HG02642 (cell line): ENCODE data around the gene BHLHE23.

Experiments used
- ATAC-seq: cut with Tn5 transposase; IDR thresholded peaks from one replicate; pipeline ENCODE4 v1.9.1; 2021; ENCODE audit warnings: mild to moderate bottlenecking; ENCODE audit not compliant: unreplicated experiment, poor library complexity

The BHLHE23 gene

DNA sequence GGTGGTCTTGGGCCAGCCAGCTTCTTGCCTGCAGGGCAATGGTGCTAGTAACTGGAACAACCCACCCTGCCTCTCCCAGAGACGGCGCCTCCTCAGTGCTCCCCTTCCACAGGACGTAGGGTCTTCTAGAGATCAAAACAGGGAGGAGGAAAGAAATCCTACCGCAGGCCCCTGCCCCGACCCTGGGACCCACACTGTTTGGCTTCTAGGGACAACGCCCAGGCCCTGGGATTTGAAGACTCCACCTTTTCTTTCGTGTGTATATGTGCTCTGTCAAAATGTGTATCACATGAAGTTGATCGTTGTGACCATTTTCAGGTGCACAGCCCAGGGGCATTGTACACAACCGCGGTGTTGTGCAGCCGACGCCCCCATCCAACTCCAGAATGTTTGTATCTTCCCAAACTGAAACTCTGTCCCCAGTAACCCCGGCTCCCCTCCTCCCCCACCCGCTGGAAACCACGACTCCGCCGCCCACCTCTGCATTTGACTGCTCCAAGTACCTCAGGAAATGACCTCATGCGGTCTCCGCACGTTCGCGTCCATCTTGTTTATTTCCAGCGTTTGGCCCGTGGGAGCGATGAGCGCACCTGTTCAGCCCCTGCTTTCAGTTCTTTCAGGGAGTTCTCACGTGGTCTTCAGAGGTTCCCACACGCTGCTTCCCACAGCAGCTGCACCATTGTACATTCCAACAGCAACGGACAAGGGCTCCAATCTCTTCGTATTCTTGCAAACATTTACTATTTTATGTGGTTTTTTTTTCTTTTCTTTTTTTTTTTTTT, 3.4 kb upstream of the BHLHE23 start:
- ATAC-seq, result peak; percentile 61

DNA sequence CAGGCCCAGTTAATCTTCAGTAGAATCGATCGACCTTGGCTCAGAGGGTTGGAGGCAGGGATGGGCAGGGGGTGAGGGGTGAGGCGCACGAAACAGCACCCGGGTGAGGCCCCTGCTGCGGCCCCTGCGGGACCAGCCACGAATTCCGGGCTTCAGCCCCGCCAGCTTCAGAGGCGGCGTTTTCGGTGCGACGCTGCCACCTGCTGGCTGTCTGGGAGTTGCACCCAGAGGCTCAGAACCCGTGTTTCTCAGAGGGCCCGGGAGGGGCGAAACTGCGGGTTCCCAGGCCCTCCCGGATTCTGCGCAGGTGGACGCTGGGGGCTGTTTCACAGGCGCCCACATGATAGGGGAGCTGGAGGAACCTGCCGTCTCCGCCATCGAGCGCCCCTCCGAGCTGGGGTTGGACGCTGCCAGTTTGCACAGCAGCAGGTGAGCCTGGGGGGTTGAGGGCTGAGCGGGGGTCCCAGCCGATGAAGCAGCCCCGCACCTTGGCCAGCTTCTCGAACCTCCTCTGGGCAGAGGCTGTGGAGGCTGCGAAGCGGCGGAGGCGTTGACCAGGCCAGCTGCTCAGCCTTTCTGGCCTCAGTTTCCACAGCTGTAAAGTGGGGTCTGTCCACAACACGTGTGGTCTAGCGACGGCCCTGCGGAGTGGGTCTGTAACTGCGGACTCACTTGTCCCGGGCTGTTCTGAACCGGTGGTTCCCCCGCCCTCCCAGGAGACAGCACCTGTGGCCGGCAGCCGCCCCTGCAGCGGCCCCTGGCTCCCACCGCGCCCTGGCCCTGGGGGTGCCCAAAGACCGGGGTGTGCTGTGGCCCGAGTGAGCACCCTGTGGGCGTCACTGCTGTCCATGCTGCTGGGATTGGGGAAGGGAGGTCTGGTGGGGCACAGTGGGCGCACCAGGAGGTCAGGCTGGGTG, 2.5 kb upstream of the BHLHE23 start:
- peak; percentile 54 for ATAC-seq

DNA sequence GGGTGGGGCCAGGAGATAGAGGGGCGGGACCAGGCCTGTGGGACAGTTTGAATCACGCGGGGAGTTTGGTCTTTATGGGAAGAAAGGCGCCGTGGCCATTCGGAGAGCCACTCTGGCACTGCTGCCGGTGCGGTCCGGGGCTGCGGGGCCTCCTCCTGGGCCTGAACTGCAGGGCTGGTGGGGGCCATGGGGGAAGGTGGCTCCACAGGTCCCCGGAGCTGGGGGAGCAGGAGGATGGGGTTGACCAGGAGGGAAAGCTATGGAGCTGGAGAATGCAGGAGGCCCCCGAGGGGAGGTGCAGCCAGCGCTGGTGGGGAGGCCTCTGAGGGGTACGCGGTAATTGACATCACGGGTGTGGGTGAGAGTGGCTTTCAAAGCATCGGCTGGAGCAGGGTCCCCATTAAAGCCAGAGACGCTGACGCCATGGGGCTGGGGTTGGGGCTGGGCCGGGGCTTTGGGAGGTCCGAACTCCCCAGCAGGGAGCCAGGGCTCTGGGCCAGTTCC, 1.8 kb upstream of the BHLHE23 start:
- no peak for ATAC-seq

DNA sequence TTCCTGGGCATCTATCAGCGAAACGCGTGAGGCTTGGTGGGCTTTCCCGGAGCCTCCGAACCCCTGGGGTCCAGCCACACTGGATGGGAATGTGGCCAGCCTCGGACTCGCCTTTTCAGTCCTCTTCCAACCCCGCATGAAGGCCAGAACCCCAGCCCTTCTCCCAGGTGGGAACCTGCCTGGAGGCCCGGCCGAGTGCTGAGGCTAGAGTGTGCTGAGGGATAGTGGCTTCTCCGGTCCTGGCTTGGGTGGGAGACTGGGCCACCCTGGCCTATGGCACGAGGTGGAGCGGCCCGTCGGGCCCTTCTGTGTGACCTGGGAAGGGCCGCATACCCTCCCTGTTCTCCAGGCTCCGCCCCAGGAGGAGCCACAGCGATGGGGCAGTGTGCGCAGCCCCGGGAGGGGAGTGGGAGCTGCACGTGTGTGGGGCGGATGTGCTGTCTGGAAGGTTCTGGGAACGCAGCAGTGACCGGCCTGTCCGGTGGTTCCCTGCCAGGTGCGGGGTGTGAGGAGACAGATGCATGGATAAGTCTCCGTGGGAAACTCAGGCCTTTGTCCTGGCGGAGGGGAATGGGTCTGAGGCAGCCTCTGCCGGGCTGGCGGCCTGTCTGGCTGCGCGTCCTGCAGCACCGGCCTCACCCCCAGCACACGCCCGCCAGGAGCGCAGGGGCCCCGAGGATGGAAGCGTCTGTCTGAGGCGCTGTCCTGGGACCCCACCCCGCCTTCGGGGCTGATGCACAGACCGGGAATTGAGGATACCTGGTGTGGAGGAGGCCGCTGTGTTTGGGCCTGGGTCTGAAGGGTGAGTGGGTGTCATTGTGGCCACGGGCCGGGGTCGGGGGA, 1.1 kb upstream of the BHLHE23 start:
- ATAC-seq, result no peak

GRCh38 chr20:63007360-63007645, 539 bp upstream of the BHLHE23 start:
- ATAC-seq, result no peak

GRCh38 chr20:63005862-63006539, 763 bp downstream of the BHLHE23 start:
- ATAC-seq, result no peak

DNA sequence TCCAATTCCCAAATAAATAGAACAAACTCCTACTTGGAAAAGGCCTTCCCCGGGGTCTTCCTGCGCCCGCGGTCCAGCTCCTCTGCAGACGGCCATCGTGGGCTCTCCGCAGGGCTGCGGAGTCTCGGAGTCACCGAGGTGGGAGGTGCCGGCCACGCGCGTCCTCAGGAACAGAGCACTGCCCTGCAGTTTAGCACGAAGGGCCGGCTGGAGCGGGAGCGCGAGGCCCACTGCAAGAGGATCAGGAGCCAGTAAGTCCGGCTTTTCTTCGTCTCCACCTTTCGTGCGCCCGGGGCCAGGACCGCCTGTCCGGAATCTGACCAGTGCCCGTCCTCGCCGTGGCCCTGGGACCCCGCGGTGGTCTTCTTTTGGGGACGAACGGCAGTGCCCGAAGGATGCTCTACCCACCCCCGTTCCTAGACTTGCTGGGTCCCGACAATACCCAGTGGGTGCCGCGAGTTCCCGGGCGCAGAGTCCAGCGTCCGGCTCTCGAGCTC, 1.4 kb downstream of the BHLHE23 start:
- no peak for ATAC-seq

DNA sequence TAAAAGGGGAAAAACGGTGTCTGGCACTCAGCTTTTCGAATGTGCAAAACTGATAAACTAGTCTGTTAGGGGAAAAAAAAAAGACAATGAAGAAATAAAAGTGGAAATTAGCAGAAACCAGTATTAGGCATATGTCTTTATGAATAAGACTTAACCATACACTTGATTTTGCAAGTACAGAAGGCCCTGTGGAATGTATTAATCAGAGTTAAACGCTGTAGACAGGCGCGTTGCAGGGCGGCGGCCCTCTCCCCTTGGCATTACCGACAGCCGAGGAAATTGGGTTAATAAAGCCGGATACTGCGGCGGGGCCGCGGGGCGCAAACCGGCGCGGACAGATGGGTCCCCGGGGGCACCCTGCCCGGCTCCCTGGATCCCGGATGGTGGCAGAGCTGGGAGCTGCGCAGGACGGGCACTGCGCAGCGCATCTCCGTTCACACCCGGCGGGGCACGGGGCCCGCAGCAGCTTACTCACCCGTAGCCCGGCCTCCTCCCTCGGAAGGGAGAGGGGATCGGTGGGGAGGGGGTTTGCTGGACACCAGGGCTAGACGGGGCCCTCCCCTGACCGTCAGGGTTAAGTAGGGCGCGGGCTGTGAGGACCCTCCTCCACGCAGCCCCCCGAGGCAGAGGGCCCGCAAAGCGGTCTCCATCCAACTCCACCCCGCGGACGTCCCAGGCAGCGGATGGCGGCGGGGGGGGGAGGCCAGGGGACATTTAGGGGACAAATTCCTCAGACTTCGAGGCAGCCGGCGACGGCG, 2.0 kb downstream of the BHLHE23 start:
- no peak for ATAC-seq

- ATAC-seq, result no peak
Measured at GRCh38 chr20:63003546-63003945, 3.2 kb downstream of the BHLHE23 start.

- ATAC-seq, result no peak
Measured at GRCh38 chr20:63002511-63002910, 4.3 kb downstream of the BHLHE23 start.

DNA sequence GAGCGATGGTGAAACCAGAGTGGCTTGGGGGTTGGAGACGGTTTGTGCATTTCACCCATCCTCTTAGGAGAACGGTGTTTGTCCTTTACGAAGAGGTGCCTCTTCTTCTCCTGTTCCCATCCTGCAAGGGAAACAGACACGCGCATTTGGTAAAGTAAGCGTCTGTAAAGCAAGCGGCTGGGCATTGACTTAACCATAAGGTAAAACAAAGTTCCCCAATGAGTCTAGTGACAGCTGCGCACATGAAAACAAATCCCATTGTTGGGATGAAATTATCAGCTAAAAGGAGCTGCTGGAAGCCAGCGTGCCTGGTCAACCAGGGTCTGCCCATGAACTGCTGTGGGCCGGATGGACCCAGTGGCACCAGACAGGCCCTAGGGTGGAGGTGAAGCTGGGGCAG, 5.8 kb downstream of the BHLHE23 start:
- ATAC-seq, result no peak

GRCh38 chr20:63000036-63000435, 6.7 kb downstream of the BHLHE23 start:
- ATAC-seq, result no peak

GRCh38 chr20:62999580-62999979, 7.2 kb downstream of the BHLHE23 start:
- ATAC-seq, result no peak

- ATAC-seq, result no peak
Measured at GRCh38 chr20:62998449-62998848, 8.3 kb downstream of the BHLHE23 start.

DNA sequence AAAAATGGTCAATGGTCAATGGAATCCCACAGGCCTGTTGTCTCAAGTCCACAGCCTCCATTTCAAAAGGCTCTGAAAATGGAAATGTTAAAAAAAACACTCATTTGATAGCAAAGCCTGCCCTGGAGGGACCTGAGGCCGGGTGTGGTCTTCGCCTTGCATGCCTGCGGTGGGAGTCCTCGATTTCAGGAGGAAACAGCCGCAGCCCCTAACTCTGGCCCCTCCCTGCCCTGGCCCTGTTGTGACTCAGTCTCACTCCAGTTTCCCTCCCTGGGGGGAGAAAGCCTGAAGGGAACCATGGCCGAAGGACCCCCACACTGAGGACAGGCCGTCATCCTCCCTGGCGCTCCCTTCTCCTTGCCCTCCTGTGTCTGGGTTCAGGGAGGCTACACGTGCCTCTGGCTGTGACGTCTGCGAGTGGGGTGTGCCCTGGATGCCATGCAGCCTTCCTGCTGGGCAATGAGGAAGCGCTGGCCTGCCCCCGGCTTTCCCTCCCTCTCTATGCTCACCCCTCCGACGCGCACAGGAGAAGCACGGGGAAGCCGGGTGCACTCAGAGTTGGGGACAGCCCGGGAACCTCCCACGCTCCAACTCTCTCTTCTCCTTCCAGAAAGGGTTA, 9.2 kb downstream of the BHLHE23 start:
- ATAC-seq, result no peak

DNA sequence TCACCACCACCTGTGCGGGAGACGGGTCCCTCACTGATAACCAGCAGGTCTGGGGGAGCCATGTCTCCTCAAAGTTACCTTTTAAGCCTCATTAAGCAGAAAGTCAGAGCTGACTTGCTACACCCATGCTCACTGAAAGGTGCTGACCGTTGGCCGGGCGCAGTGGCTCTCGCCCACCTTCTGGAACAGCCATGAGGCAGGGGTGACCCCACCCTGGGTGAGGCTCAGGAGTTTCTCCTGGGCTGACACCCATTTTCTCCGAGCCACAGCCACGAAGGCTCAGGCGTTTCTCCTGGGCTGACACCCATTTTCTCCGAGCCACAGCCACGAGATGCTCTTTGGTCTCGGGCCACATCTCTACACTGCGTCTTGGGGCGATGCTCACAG, 10.2 kb downstream of the BHLHE23 start:
- ATAC-seq, result no peak

GRCh38 chr20:62995898-62996595, 10.7 kb downstream of the BHLHE23 start:
- ATAC-seq, result no peak

- no peak for ATAC-seq
Measured at GRCh38 chr20:62995481-62995880, 11.3 kb downstream of the BHLHE23 start.
